ENCODE results near the gene HIRA.

DNA sequence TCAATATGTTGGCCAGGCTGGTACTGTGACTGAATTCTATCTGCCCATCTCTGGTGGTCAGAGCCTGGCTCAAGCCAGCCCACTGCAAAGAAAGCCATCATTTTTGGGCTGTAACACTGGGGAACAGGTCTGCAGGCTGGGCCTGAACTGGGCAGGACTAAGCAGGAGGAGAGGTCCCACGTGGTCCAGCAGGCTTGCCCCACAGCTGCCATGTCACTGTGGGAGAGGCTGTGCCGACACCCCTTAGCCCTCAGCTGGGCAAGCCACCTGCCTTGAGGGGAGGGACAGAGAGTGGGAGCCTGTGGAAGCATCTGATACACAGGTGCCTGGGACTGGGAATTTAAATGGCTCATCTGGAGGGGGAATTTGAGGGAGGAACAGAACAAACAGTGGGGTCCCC is 73.3 kb downstream of the HIRA start:
- TF ChIP-seq POLR2A (IDR thresholded peaks at IDR 0.05) = no peak
- peak in 1 of 6 experiments; percentile 3 for TF ChIP-seq CTCF (IDR thresholded peaks at IDR 0.05)

Data from thyroid gland (tissue), 4 donors.